Ovary (tissue), 9 donors: Measurements from ENCODE around the gene CCNJ. TPM values are rescaled to one million over a fixed set of nuclear protein-coding genes. Genes with fewer than 3 reads are reported as not detected.

Experiments
- DNase-seq, 5 donors: peaks; one replicate each; pipeline ENCODE4 v3.0.0-alpha.2; 2019 to 2020
- H3K27ac ChIP-seq, 2 donors: fragments of 200-600 bp; one replicate each; pipeline versions ENCODE4 v1.5.1 to v1.8.0; 2019 to 2022
- H3K27me3 ChIP-seq: fragments of 200-600 bp; one replicate; pipeline ENCODE4 v1.8.0; 2022
- H3K36me3 ChIP-seq: fragments of 200-600 bp; sonication (generic); one replicate; pipeline ENCODE4 v1.5.1; 2019
- H3K4me1 ChIP-seq: one replicate; pipeline ENCODE4 v1.8.1; 2013; ENCODE audit warnings: mild to moderate bottlenecking, moderate library complexity; ENCODE audit not compliant: insufficient read depth
- H3K4me3 ChIP-seq: fragments of 200-600 bp; sonication (generic); one replicate; pipeline ENCODE4 v1.5.1; 2017
- H3K9me3 ChIP-seq, 2 donors: fragments of 200-600 bp in 1 of 2; sonication (generic) in 1 of 2; one replicate each; pipeline versions ENCODE4 v1.5.1 to v1.8.1; 2013 to 2019; ENCODE audit warnings: mild to moderate bottlenecking in 1 of 2, moderate library complexity in 1 of 2
- EP300 ChIP-seq: sonication (generic); formaldehyde crosslinking; IDR thresholded peaks from one replicate; pipeline ENCODE4 v1.6.1; 2017; ENCODE audit warnings: antibody characterized with exemption
- POLR2A ChIP-seq: fragments of 450-650 bp; IDR thresholded peaks from one replicate; pipeline ENCODE4 v1.6.1; 2017; ENCODE audit warnings: antibody characterized with exemption, mild to moderate bottlenecking, moderate library complexity
- WGBS, 3 donors: extraction: QIAGEN DNeasy Blood & Tissue Kit in 1 of 3; methylation state at CpG; one replicate each; pipeline versions ENCODE4 v1.1.5 to v1.1.7; 2013 to 2017; 5-methylcytosine and 5-hydroxymethylcytosine counted together
- intact Hi-C, 4 donors: fragments of 100-400 bp; cut with DNase I; formaldehyde crosslinking; loops; one replicate each; pipeline versions ENCODE4 v1.11.0 to v1.15.1; 2022 to 2023
- polyA plus RNA-seq, 2 donors: library from polyadenylated mRNA; stranded (reverse); fragments of 200-250 nt in 1 of 2; fragments of 350-450 nt in 1 of 2; fragmentation: Illumina TruSeq in 1 of 2; extraction: RNeasy Lipid Tissue Mini Kit (QIAGEN cat#74804) in 1 of 2; gene quantifications; one replicate each; pipeline ENCODE4 v1.2.3, GENCODE V29; 2013 to 2014
- total RNA-seq, 7 donors: library from RNA; depleted of rRNA in 2 of 7; stranded (reverse); fragments of >200 nt in 2 of 7; fragmentation: NEBNext Ultra II Directional in 3 of 7; extraction: Animal tissue kit (Norgen Biotek cat#: 25700) in 3 of 7; gene quantifications; one replicate each; pipeline versions ENCODE4 v1.1.0 to v1.2.4, GENCODE V29; 2016 to 2023
- TF ChIP-seq, protein P1 (sequence below), 3 donors: fragments of 450-650 bp in 2 of 3; fragments of 200-600 bp in 1 of 3; IDR thresholded peaks; one replicate each; pipeline versions ENCODE4 v1.5.1 to v1.8.0; 2016 to 2022; ENCODE audit warnings: antibody characterized with exemption in 3 of 3, mild to moderate bottlenecking in 1 of 3
- donor health status: DM: no; HTN: no; CAD: no; lungs with moderate emphysema.
- donor health status: DM: no; HTN: no; CAD: no.
- donor health status: Bipolar disorder and iron deficiency.
- donor health status: DM: yes; HTN: yes; CAD: no.
- donor health status: DM: no; HTN: no; CAD: no.
- donor health status: DM: yes; HTN: yes; CAD: no.

The CCNJ gene
- total and polyA plus RNA-seq, 9 donors, result 3.1 to 7.2 (median 5.2) TPM

GRCh38 chr10:96023168-96023567 is 20.2 kb upstream of the CCNJ start:
- Histone ChIP-seq H3K4me3 (no peak overlapping the region), H3K27ac (no peak overlapping the region), H3K27me3 (no peaks in the 10 kb centered on the region), H3K4me1 (no peaks in the 10 kb centered on the region), H3K36me3 (no peaks in the 10 kb centered on the region), H3K9me3 (no peaks in the 10 kb centered on the region)
- intact Hi-C loops, result no loop called here
- DNase-seq, result no peak
- TF ChIP-seq EP300 (no peak), POLR2A (no peak)
- TF ChIP-seq, protein P1, sequence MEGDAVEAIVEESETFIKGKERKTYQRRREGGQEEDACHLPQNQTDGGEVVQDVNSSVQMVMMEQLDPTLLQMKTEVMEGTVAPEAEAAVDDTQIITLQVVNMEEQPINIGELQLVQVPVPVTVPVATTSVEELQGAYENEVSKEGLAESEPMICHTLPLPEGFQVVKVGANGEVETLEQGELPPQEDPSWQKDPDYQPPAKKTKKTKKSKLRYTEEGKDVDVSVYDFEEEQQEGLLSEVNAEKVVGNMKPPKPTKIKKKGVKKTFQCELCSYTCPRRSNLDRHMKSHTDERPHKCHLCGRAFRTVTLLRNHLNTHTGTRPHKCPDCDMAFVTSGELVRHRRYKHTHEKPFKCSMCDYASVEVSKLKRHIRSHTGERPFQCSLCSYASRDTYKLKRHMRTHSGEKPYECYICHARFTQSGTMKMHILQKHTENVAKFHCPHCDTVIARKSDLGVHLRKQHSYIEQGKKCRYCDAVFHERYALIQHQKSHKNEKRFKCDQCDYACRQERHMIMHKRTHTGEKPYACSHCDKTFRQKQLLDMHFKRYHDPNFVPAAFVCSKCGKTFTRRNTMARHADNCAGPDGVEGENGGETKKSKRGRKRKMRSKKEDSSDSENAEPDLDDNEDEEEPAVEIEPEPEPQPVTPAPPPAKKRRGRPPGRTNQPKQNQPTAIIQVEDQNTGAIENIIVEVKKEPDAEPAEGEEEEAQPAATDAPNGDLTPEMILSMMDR (IDR thresholded peaks at IDR 0.05), result no peak

- Histone ChIP-seq H3K4me1 (no peaks in the 10 kb centered on the region), H3K27ac (no peak overlapping the region), H3K36me3 (no peaks in the 10 kb centered on the region), H3K27me3 (no peaks in the 10 kb centered on the region), H3K4me3 (no peak overlapping the region), H3K9me3 (no peaks in the 10 kb centered on the region)
- intact Hi-C loops, result no loop called here
- 80 to 87% (median 85%) methylated on average over 3 of the region's 3 CpGs for WGBS, 3 donors
- DNase-seq, result no peak
- TF ChIP-seq EP300, result no peak
- TF ChIP-seq, protein P1 (IDR thresholded peaks at IDR 0.05), result no peak
- TF ChIP-seq POLR2A, result no peak
These were observed 17.8 kb upstream of the CCNJ start for GRCh38 chr10:96025566-96025965.

DNA sequence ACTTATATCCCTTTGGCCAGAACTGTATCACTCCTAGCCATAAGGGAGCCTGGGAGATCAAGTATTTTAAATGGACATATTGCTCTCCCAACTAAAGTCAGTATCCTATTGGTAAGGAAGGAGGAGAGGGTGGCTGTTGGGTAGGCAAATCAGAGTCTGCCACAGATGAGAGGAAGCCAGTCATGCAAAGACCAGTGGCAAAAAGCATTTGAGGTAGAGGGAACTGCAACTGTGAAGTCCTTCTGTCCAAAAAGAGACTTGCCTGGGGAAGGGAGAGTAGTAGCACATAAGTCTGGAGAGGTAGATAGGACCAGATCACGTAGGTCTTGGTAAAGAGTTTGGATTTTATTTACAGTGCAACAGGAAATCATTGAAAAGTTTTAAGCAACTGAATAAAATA is 8.8 kb upstream of the CCNJ start:
- 89 to 93% (median 92%) methylated on average over 1 of the region's 1 CpG for WGBS, 3 donors
- intact Hi-C loops, result no loop called here
- Histone ChIP-seq H3K36me3 (no peaks in the 10 kb centered on the region), H3K4me3 (no peak overlapping the region), H3K4me1 (no peaks in the 10 kb centered on the region), H3K27me3 (no peaks in the 10 kb centered on the region), H3K27ac (no peak overlapping the region), H3K9me3 (no peaks in the 10 kb centered on the region)
- TF ChIP-seq EP300 (no peak), POLR2A (no peak)
- TF ChIP-seq, protein P1 (IDR thresholded peaks at IDR 0.05), result no peak
- DNase-seq, result no peak

DNA sequence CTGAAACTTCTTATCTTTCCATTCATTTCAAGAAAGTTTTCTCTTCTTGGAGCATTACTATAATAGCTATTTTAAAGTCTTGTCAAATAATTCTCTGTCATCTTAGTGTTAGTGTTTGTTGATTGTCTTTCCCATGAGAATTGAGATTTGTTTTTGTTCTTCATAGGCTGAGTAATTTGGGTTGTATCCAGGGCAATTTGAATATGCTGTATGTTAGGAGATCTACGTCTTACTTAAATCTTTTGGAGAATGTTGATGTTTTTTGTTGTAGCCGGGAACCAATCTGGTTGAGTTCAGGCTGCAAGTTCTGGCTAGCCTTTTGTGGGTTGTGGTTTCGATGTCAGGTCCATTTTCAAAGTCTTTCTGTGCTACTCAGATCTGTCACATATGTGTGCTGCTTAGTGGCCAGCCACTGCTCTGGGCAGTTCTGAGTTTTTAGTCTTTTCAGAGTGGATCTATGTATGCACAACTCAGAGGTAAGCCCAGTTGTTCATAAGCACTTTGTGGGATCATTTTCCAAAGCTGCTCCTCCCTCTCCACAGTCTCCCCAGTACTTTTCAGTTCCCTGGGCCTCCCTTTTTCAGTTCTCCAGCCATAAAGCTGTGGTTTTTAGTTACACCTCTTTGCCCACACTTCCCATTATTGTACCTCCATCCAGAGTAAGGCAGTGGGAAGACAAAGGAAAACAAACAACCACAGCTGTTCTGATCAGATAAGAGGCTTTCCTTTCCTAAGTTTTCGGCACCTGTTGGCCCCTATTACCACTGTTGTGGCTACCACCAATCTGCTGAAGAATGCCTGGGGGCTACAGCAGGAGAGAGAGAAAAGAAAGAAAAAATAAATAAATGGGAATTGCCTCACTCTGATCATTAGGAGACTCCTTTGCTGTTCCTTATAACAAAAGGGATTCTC is 4.7 kb upstream of the CCNJ start:
- H3K27ac ChIP-seq, result no peak overlapping the region
- no peaks in the 10 kb centered on the region for H3K36me3 ChIP-seq
- H3K4me1 ChIP-seq, result no peaks in the 10 kb centered on the region
- no peak overlapping the region for H3K4me3 ChIP-seq
- no peaks in the 10 kb centered on the region for H3K9me3 ChIP-seq
- intact Hi-C loops, result no loop called here
- 80 to 84% (median 83%) methylated on average over 4 of the region's 4 CpGs for WGBS, 3 donors
- no peaks in the 10 kb centered on the region for H3K27me3 ChIP-seq
- no peak for DNase-seq
- TF ChIP-seq EP300 (no peak), POLR2A (no peak)
- TF ChIP-seq, protein P1 (IDR thresholded peaks at IDR 0.05), result no peak
